ENCODE data around the gene BAAT. TPM values are rescaled to one million over a fixed set of nuclear protein-coding genes. Genes with fewer than 3 reads are reported as not detected.

Gene BAAT
- total and polyA plus RNA-seq, 2 of the 4 experiments (the other 2 are of a cell fraction): not detected

DNA sequence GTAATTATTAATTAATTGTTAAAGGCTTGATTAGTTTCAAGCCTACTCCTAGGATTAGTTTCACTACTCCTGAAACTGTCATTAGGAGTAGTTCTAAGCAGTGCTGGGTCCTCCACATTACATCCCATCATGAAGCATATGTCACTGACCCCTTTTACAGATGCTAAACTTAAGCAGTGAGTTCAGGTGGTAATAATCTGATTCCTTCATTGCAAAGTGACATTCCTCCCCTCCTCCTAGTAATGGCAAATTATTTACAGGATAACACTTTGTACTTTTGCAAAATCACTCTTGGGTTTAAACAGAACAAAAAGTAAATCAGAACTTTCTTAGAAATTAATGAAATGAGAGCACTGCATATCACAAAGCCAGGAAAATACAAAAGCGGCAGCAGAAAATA lies 52.4 kb downstream of the BAAT start:
- Histone ChIP-seq H3K27me3 (ENCODE audit: control insufficient read depth, insufficient read depth, low read length) (no peaks in the 10 kb centered on the region; the same call in 1 of the 2 replicates), H4K20me1 (ENCODE audit: insufficient read depth, low read length) (no peaks in the 10 kb centered on the region), H2AFZ (replicated peaks; ENCODE audit: low read length, poor library complexity) (no peak overlapping the region), H4K8ac (ENCODE audit: low read depth in 2 of 2, low read length in 2 of 2) (no peak overlapping the region), H3K4me3 (ENCODE audit: insufficient read depth, low read depth, low read length) (no peak overlapping the region), H3K36me3 (ENCODE audit: control insufficient read depth, insufficient read depth, low read length) (no peaks in the 10 kb centered on the region), H3K9ac (ENCODE audit: low read depth, low read length) (no peak overlapping the region), H4K5ac (ENCODE audit: low read depth, low read length) (no peak overlapping the region), H3K4me1 (ENCODE audit: control insufficient read depth, insufficient read depth, low read length) (no peaks in the 10 kb centered on the region), H3K56ac (ENCODE audit: extremely low read depth, insufficient read depth, low read length) (no peak overlapping the region), H2BK20ac (ENCODE audit: low read depth, low read length) (no peak overlapping the region), H3K9me3 (ENCODE audit: control insufficient read depth, insufficient read depth, low read length) (no peaks in the 10 kb centered on the region), H3K9me1 (ENCODE audit: insufficient read depth, low read length) (no peaks in the 10 kb centered on the region), H2AK5ac (ENCODE audit: low read depth, low read length) (no peak overlapping the region), H2BK5ac (ENCODE audit: low read depth, low read length, poor library complexity, severe bottlenecking) (no peak overlapping the region), H3K23ac (ENCODE audit: low read depth, low read length) (no peak overlapping the region), H3K4me2 (ENCODE audit: low read depth, low read length) (no peak overlapping the region), H3K14ac (replicated peaks; ENCODE audit: low read depth, low read length) (no peak overlapping the region), H2AK9ac (replicated peaks; ENCODE audit: low read depth, low read length, poor library complexity) (no peak overlapping the region), H2BK120ac (ENCODE audit: low read depth, low read length) (no peak overlapping the region), H3K18ac (ENCODE audit: low read depth, low read length) (no peak overlapping the region), H3K4ac (ENCODE audit: low read depth, low read length) (no peak overlapping the region), H3K79me1 (ENCODE audit: low read depth in 1 of 2, low read length in 2 of 2) (no peaks in the 10 kb centered on the region), H3K27ac (ENCODE audit: insufficient read depth, low read length) (no peak overlapping the region), H2BK15ac (ENCODE audit: low read depth, low read length) (no peak overlapping the region), H4K91ac (ENCODE audit: insufficient read depth, low read depth, low read length) (no peak overlapping the region)
- in situ Hi-C loops (cut with MboI; ENCODE audit: low sequenced_read_pairs) (no loop called here), intact Hi-C loops (cut with micrococcal nuclease) (no loop called here), dilution Hi-C loops (cut with HindIII; ENCODE audit: low sequenced_read_pairs, unreplicated experiment) (no loop called here)
- TF ChIP-seq MAZ (IDR thresholded peaks at IDR 0.05; ENCODE audit: borderline replicate concordance, low read depth, low read length) (no peak), NFE2L2 (IDR thresholded peaks at IDR 0.05; ENCODE audit: low read depth, low read length) (no peak), CHD1 (IDR thresholded peaks at IDR 0.05; ENCODE audit: low read depth, low read length) (no peak), BHLHE40 (IDR thresholded peaks at IDR 0.05; ENCODE audit: low read depth, low read length) (no peak), CEBPB (IDR thresholded peaks at IDR 0.05; ENCODE audit: low read depth, low read length) (no peak), POLR2A (IDR thresholded peaks at IDR 0.05; ENCODE audit: low read depth, low read length) (no peak), RAD21 (IDR thresholded peaks at IDR 0.05; ENCODE audit: low read length) (no peak), SMC3 (IDR thresholded peaks at IDR 0.05; ENCODE audit: low read depth, low read length) (no peak), FOS (IDR thresholded peaks at IDR 0.05; ENCODE audit: low read depth, low read length) (no peak), MAFK (IDR thresholded peaks at IDR 0.05; ENCODE audit: low read depth, low read length) (no peak), RCOR1 (IDR thresholded peaks at IDR 0.05; ENCODE audit: insufficient replicate concordance, low read length) (no peak), MXI1 (IDR thresholded peaks at IDR 0.05; ENCODE audit: borderline replicate concordance, low read depth, low read length) (no peak), RFX5 (IDR thresholded peaks at IDR 0.05; ENCODE audit: low read depth, low read length) (no peak)
- TF ChIP-seq, protein P1, sequence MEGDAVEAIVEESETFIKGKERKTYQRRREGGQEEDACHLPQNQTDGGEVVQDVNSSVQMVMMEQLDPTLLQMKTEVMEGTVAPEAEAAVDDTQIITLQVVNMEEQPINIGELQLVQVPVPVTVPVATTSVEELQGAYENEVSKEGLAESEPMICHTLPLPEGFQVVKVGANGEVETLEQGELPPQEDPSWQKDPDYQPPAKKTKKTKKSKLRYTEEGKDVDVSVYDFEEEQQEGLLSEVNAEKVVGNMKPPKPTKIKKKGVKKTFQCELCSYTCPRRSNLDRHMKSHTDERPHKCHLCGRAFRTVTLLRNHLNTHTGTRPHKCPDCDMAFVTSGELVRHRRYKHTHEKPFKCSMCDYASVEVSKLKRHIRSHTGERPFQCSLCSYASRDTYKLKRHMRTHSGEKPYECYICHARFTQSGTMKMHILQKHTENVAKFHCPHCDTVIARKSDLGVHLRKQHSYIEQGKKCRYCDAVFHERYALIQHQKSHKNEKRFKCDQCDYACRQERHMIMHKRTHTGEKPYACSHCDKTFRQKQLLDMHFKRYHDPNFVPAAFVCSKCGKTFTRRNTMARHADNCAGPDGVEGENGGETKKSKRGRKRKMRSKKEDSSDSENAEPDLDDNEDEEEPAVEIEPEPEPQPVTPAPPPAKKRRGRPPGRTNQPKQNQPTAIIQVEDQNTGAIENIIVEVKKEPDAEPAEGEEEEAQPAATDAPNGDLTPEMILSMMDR (conservative IDR thresholded peaks at IDR 0.05; ENCODE audit: low read depth, low read length): no peak
- TF ChIP-seq, protein P2, sequence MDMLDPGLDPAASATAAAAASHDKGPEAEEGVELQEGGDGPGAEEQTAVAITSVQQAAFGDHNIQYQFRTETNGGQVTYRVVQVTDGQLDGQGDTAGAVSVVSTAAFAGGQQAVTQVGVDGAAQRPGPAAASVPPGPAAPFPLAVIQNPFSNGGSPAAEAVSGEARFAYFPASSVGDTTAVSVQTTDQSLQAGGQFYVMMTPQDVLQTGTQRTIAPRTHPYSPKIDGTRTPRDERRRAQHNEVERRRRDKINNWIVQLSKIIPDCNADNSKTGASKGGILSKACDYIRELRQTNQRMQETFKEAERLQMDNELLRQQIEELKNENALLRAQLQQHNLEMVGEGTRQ (IDR thresholded peaks at IDR 0.05; ENCODE audit: low read depth, low read length): no peak
- no peak for ATAC-seq (ENCODE audit: low read depth)
- ChIA-PET POLR2A (ENCODE audit: unreplicated experiment) (no interaction called here), CTCF (interaction anchor here (0.8 kb wide), 1 partner anchor 11 kb away, joined by 3 read pairs; no protein-coding TSS in a partner anchor)
- DNase-seq: no peak
- WGBS, 2 experiments (ENCODE audit: extremely low coverage in 2 of 2, insufficient read length in 1 of 2): no CpG with 5 or more reads among the region's 1 CpG
- BruUV-seq (replicated peaks): no TSS peak

All from IMR-90 (cell line).